Spinal cord (tissue), 10 donors: ENCODE results near the gene TMEM25. TPM values are rescaled to one million over a fixed set of nuclear protein-coding genes. Genes with fewer than 3 reads are reported as not detected.
A peak's percentile ranks its signal among the peaks of the same experiment; 100 is the strongest.

Experiments
- DNase-seq, 6 donors: peaks; one replicate each; pipeline versions ENCODE4 v3.0.0 to v3.0.0-alpha.2; 2013 to 2015; ENCODE audit warnings: low spot score in 6 of 6, low read depth in 4 of 6
- H3K27ac ChIP-seq: one replicate; pipeline ENCODE4 v1.5.1; 2013; ENCODE audit warnings: low read depth, low read length, control low read depth
- H3K27me3 ChIP-seq: one replicate; pipeline ENCODE4 v1.6.1; 2013; ENCODE audit warnings: low read length; ENCODE audit not compliant: control insufficient read depth, insufficient read depth
- H3K36me3 ChIP-seq: one replicate; pipeline ENCODE4 v1.6.1; 2013; ENCODE audit warnings: low read length; ENCODE audit not compliant: control insufficient read depth, insufficient read depth
- H3K4me1 ChIP-seq: one replicate; pipeline ENCODE4 v1.6.1; 2013; ENCODE audit warnings: low read length; ENCODE audit not compliant: control insufficient read depth, insufficient read depth
- H3K4me3 ChIP-seq: one replicate; pipeline ENCODE4 v1.5.1; 2013; ENCODE audit warnings: low read depth, low read length, control low read depth
- H3K9me3 ChIP-seq: one replicate; pipeline ENCODE4 v1.6.1; 2013; ENCODE audit warnings: low read length; ENCODE audit not compliant: control insufficient read depth, insufficient read depth
- WGBS: methylation state at CpG from one replicate; pipeline ENCODE4 v1.1.5; 2013; ENCODE audit warnings: missing lambda C conversion rate; ENCODE audit not compliant: insufficient coverage; 5-methylcytosine and 5-hydroxymethylcytosine counted together
- polyA plus RNA-seq, 2 donors: library from polyadenylated mRNA; unstranded; fragments of 120-200 nt; gene quantifications; one replicate each; pipeline ENCODE4 v1.2.1, GENCODE V29; 2013; ENCODE audit not compliant: insufficient read length in 2 of 2
- total RNA-seq, 2 donors: library from RNA; depleted of rRNA in 1 of 2; stranded (reverse); fragments of 120-200 nt in 1 of 2; fragments of >200 nt in 1 of 2; gene quantifications; one replicate each; pipeline versions ENCODE4 v1.2.3 to v1.2.4, GENCODE V29; 2013 to 2014
- donor health status: healthy.

The TMEM25 gene
- total and polyA plus RNA-seq, 4 donors: 20.9 to 59.5 (median 36.3) TPM

- Histone ChIP-seq H3K27me3 (no peaks in the 10 kb centered on the region), H3K4me3 (no peak overlapping the region), H3K4me1 (no peaks in the 10 kb centered on the region), H3K27ac (no peak overlapping the region), H3K36me3 (peaks cover 64% of the 10 kb centered on the region), H3K9me3 (no peaks in the 10 kb centered on the region)
- WGBS: 92% methylated on average over 5 of the region's 7 CpGs
- no peak for DNase-seq
These were observed 16.9 kb upstream of the TMEM25 start for GRCh38 chr11:118514103-118514502.

- H3K36me3 ChIP-seq: peaks cover 63% of the 10 kb centered on the region
- WGBS: 88% methylated on average over 6 of the region's 6 CpGs
- H3K4me3 ChIP-seq: no peak overlapping the region
- DNase-seq: no peak
- no peaks in the 10 kb centered on the region for H3K9me3 ChIP-seq
- no peak overlapping the region for H3K27ac ChIP-seq
- no peaks in the 10 kb centered on the region for H3K27me3 ChIP-seq
- H3K4me1 ChIP-seq: no peaks in the 10 kb centered on the region
These were observed 11.4 kb upstream of the TMEM25 start for GRCh38 chr11:118519549-118519948.

- Histone ChIP-seq H3K4me1 (no peaks in the 10 kb centered on the region), H3K4me3 (no peak overlapping the region), H3K9me3 (no peaks in the 10 kb centered on the region), H3K27ac (no peak overlapping the region), H3K27me3 (no peaks in the 10 kb centered on the region), H3K36me3 (peaks cover 55% of the 10 kb centered on the region)
- WGBS: 81% methylated on average over 12 of the region's 13 CpGs
- no peak for DNase-seq
These were observed 9.1 kb upstream of the TMEM25 start for GRCh38 chr11:118521892-118522311.

GRCh38 chr11:118522571-118523072, 8.4 kb upstream of the TMEM25 start:
- peaks cover 50% of the 10 kb centered on the region for H3K36me3 ChIP-seq
- WGBS: 65% methylated on average over 5 of the region's 6 CpGs
- no peaks in the 10 kb centered on the region for H3K27me3 ChIP-seq
- no peaks in the 10 kb centered on the region for H3K9me3 ChIP-seq
- no peak overlapping the region for H3K27ac ChIP-seq
- DNase-seq: peak in 2 of 6 donors; percentile 16 to 44
- no peak overlapping the region for H3K4me3 ChIP-seq
- H3K4me1 ChIP-seq: no peaks in the 10 kb centered on the region

GRCh38 chr11:118524356-118524755, 6.6 kb upstream of the TMEM25 start:
- Histone ChIP-seq H3K4me3 (no peak overlapping the region), H3K36me3 (peaks cover 50% of the 10 kb centered on the region), H3K4me1 (peaks cover 4% of the 10 kb centered on the region), H3K27me3 (no peaks in the 10 kb centered on the region), H3K9me3 (no peaks in the 10 kb centered on the region), H3K27ac (no peak overlapping the region)
- no peak for DNase-seq

- 100% methylated on average over 4 of the region's 6 CpGs for WGBS
- H3K9me3 ChIP-seq: no peaks in the 10 kb centered on the region
- no peak overlapping the region for H3K4me3 ChIP-seq
- DNase-seq: no peak
- H3K27ac ChIP-seq: no peak overlapping the region
- peaks cover 46% of the 10 kb centered on the region for H3K36me3 ChIP-seq
- no peaks in the 10 kb centered on the region for H3K27me3 ChIP-seq
- H3K4me1 ChIP-seq: peaks cover 9% of the 10 kb centered on the region
These were observed 6.1 kb upstream of the TMEM25 start for GRCh38 chr11:118524757-118525470.

GRCh38 chr11:118526688-118527087, 4.3 kb upstream of the TMEM25 start:
- no peak overlapping the region for H3K4me3 ChIP-seq
- WGBS: no CpG with 5 or more reads among the region's 2 CpGs
- no peaks in the 10 kb centered on the region for H3K27me3 ChIP-seq
- H3K27ac ChIP-seq: no peak overlapping the region
- peaks cover 18% of the 10 kb centered on the region for H3K4me1 ChIP-seq
- peaks cover 35% of the 10 kb centered on the region for H3K36me3 ChIP-seq
- DNase-seq: no peak
- no peaks in the 10 kb centered on the region for H3K9me3 ChIP-seq

- H3K9me3 ChIP-seq: no peaks in the 10 kb centered on the region
- H3K4me1 ChIP-seq: peaks cover 22% of the 10 kb centered on the region
- DNase-seq: no peak
- no peaks in the 10 kb centered on the region for H3K27me3 ChIP-seq
- no peak within 1 kb of the TSS for H3K27ac ChIP-seq
- H3K4me3 ChIP-seq: no peak within 1 kb of the TSS
- peaks cover 34% of the 10 kb centered on the region for H3K36me3 ChIP-seq
- WGBS: no CpG with 5 or more reads among the region's 3 CpGs
These were observed 3.9 kb upstream of the TMEM25 start, which contains the start of gene TTC36 for GRCh38 chr11:118527109-118527508. TSS of gene TTC36 (plus strand) at chr11:118527474. CDS start at chr11:118527495, 21 bp downstream.

- WGBS: 94% methylated on average over 6 of the region's 6 CpGs
- no peak for DNase-seq
- H3K9me3 ChIP-seq: no peaks in the 10 kb centered on the region
- peaks cover 36% of the 10 kb centered on the region for H3K36me3 ChIP-seq
- no peaks in the 10 kb centered on the region for H3K27me3 ChIP-seq
- no peak overlapping the region for H3K4me3 ChIP-seq
- H3K27ac ChIP-seq: no peak overlapping the region
- H3K4me1 ChIP-seq: peaks cover 30% of the 10 kb centered on the region
These were observed 2.5 kb upstream of the TMEM25 start for GRCh38 chr11:118528511-118528910.

GRCh38 chr11:118529584-118530175, 1.3 kb upstream of the TMEM25 start:
- H3K4me3 ChIP-seq: peak overlapping the region; percentile 71
- H3K9me3 ChIP-seq: no peaks in the 10 kb centered on the region
- peaks cover 41% of the 10 kb centered on the region for H3K4me1 ChIP-seq
- H3K36me3 ChIP-seq: peaks cover 42% of the 10 kb centered on the region
- no peaks in the 10 kb centered on the region for H3K27me3 ChIP-seq
- DNase-seq: no peak
- no peak overlapping the region for H3K27ac ChIP-seq
- 64% methylated on average over 3 of the region's 5 CpGs for WGBS
